Kidney epithelial cell (primary cell): ENCODE results near the gene ING1. TPM values are rescaled to one million over a fixed set of nuclear protein-coding genes. Genes with fewer than 3 reads are reported as not detected.
"Not testable (repeated sequence)": the region's sequence is repeated elsewhere in the genome, so short reads cannot be mapped to it uniquely, and the experiment has no call there.

Experiments
- DNase-seq: peaks from one replicate; pipeline ENCODE4 v3.0.0-alpha.2; 2010; ENCODE audit warnings: low read depth
- H3K27me3 ChIP-seq: 2 replicates; pipeline ENCODE4 v1.6.0; 2011; ENCODE audit warnings: low read length; ENCODE audit not compliant: control insufficient read depth, insufficient read depth
- H3K36me3 ChIP-seq: 2 replicates; pipeline ENCODE4 v1.5.1; 2011; ENCODE audit warnings: low read length; ENCODE audit not compliant: control insufficient read depth, insufficient read depth
- H3K4me3 ChIP-seq: 2 replicates; pipeline ENCODE4 v1.5.1; 2011; ENCODE audit warnings: low read depth, mild to moderate bottlenecking, control low read depth, low read length
- total RNA-seq: library from RNA; depleted of rRNA; stranded (reverse); fragments of >200 nt; gene quantifications from 2 replicates; pipeline ENCODE4 v1.2.3, GENCODE V29; 2015
- TF ChIP-seq, protein P1 (sequence below): IDR thresholded peaks from 2 replicates; pipeline ENCODE4 v1.5.1; 2011; ENCODE audit warnings: mild to moderate bottlenecking, moderate library complexity, low read length, control low read depth, inconsistent platforms; ENCODE audit not compliant: insufficient read depth, poor library complexity, severe bottlenecking

The ING1 gene
- total RNA-seq, 1 donor from 2014 or later: 12.6 TPM

DNA sequence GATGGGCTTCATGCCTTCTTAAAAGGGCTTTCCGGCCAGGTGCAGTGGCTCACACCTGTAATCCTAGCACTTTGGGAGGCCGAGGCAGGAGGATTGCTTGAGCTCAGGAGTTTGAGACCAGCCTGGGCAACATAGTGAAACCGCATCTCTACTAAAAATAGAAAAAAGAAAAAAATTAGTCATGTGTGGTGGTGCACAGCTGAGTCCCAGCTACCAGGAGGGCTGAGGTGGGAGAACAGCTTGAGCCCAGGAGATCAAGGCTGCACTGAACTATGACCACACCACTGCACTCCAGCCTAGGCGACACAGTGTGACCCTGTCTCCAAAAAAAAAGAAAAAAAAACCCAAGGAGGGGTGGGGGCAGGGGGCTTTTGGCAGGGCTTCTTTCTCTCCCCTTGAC lies 14.8 kb upstream of the ING1 start:
- TF ChIP-seq, protein P1, sequence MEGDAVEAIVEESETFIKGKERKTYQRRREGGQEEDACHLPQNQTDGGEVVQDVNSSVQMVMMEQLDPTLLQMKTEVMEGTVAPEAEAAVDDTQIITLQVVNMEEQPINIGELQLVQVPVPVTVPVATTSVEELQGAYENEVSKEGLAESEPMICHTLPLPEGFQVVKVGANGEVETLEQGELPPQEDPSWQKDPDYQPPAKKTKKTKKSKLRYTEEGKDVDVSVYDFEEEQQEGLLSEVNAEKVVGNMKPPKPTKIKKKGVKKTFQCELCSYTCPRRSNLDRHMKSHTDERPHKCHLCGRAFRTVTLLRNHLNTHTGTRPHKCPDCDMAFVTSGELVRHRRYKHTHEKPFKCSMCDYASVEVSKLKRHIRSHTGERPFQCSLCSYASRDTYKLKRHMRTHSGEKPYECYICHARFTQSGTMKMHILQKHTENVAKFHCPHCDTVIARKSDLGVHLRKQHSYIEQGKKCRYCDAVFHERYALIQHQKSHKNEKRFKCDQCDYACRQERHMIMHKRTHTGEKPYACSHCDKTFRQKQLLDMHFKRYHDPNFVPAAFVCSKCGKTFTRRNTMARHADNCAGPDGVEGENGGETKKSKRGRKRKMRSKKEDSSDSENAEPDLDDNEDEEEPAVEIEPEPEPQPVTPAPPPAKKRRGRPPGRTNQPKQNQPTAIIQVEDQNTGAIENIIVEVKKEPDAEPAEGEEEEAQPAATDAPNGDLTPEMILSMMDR: no peak
- Histone ChIP-seq H3K36me3 (peaks cover 4% of the 10 kb centered on the region), H3K27me3 (no peaks in the 10 kb centered on the region), H3K4me3 (no peak overlapping the region)
- DNase-seq: no peak

DNA sequence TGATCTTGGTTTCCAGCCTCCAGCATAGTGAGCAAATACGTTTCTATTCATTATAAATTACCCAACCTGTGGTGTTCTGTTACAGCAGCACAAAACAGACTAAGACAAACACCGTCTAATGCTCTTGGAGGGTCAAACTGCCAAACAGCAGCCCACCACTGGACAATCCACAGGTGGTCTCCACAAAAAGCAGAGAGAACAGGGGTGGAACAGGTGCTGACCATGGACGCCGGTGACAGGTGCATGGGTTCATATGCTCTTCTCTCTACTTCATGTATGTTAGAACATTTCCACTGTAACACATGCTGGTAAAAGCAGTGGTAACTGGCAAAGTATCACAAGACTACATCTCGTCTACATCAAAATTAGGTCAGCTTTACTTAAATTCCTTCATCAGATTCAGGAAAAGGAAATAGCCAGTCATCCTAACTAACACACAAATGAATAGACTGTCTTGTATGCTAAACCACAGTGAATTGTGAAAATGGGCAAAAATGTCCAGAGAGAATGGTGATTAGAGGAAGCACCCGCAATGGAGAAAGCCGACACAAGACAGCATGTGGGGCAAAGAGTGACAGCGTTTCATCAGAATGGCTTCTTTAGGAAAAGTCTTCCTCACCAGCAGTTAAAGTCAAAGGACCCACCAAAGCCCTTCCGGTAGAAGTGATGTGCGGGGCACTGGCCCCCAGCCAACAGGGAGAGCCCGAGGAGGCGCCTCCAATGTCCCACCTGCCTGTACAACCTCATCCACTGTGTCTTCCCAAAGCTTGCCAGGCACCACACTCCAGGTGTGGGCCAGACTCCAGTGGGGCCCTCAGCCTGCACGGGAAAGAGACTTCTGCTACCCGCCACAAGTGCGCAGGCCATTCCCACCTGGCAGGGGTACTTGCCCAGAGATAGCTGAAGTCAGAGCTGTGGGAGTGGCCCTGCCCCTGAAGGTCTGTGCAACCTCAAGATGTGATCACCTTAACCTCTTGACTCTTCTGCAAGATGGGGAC lies 14.1 kb upstream of the ING1 start:
- peaks cover 4% of the 10 kb centered on the region for H3K36me3 ChIP-seq
- TF ChIP-seq, protein P1: no peak
- no peak overlapping the region for H3K4me3 ChIP-seq
- DNase-seq: no peak
- H3K27me3 ChIP-seq: no peaks in the 10 kb centered on the region

DNA sequence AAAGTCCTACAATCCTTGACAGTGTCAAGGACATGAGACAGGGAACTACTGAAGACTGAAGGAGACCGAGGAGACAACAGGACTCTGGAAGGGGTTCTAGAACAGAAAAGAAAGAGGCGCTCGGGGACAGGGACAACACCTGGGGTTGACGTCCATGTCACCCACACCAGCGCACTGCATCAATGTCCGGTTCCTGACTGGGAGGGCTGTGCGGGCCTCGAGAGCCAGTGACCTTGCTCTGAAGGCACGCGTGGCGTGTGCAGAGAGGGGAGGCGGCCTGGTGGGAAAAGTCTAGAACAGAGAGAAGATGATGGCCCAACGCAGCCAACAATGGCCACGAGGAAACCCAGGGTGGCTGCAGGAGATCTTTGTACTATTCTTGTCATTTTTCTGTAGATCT lies 13.3 kb upstream of the ING1 start:
- Histone ChIP-seq H3K27me3 (no peaks in the 10 kb centered on the region), H3K4me3 (no peak overlapping the region), H3K36me3 (peaks cover 4% of the 10 kb centered on the region)
- no peak for DNase-seq
- TF ChIP-seq, protein P1: no peak

DNA sequence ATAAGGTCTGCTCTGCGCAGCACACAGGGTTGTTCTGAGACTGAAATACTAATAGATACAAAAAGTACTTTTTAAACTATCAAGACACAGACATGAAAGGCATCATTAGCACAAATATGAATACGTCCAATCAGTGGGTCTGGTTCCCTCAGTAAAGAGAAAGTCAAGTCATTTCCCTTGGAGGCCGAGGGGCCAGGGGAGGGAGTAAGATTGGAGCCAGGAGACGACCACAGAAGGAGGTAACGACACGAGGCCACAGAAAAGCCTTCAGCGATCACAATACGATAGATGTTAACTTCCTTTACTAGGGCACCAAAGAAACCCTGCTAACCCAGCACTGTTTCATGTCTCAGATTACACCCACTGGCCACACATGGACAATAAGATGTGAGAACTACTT lies 12.9 kb upstream of the ING1 start:
- DNase-seq: no peak
- Histone ChIP-seq H3K36me3 (peaks cover 4% of the 10 kb centered on the region), H3K27me3 (no peaks in the 10 kb centered on the region), H3K4me3 (no peak overlapping the region)
- TF ChIP-seq, protein P1: no peak

DNA sequence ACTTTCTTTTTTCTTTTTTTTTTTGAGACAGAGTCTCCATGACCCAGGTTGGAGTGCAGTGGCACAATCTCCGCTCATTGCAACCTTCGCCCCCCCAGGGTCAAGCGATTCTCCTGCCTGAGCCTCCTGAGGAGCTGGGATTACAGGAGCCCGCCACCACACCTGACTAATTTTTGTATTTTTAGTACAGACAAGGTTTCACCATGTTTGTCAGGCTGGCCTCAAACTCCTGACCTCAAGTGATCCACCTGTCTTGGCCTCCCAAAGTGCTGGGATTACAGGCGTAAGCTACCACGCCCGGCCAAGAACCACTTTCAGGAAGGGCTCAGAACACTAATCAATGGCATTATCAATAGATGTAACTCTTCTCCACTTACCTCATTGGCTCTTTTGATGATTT lies 12.4 kb upstream of the ING1 start:
- not testable (repeated sequence) for H3K4me3 ChIP-seq, DNase-seq, H3K27me3 ChIP-seq, H3K36me3 ChIP-seq

DNA sequence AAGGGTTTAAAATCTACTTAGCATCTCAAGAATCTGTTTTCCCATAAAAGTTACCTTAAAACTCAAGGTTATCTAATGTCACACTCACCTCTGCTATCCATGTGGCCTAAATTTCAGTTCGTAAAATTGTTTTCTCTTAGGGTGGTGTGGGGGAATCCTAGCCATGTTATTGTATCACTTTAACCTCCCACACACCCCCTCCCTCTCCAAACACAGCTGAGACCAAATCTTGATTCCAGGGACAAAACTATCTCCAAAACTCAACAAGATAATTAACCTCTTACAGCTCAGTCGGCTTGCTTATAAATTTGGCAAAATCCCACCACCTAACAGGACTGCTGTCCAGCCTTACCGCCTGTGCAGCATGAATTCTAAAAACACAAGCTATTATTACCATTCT lies 11.4 kb upstream of the ING1 start:
- peaks cover 2% of the 10 kb centered on the region for H3K36me3 ChIP-seq
- no peaks in the 10 kb centered on the region for H3K27me3 ChIP-seq
- H3K4me3 ChIP-seq: no peak overlapping the region
- TF ChIP-seq, protein P1: no peak
- no peak for DNase-seq
